Neutrophil (primary cell): ENCODE measurements around the gene MYO7A.

ENCODE experiments used
- H3K27ac ChIP-seq: fragments of 200-600 bp; sonication (generic); 2 replicates; pipeline ENCODE4 v1.5.1; 2016; ENCODE audit warnings: mild to moderate bottlenecking, moderate library complexity
- H3K27me3 ChIP-seq: fragments of 200-600 bp; sonication (generic); 2 replicates; pipeline ENCODE4 v1.6.0; 2016; ENCODE audit warnings: mild to moderate bottlenecking
- H3K36me3 ChIP-seq: fragments of 200-600 bp; sonication (generic); 2 replicates; pipeline ENCODE4 v1.5.1; 2017
- H3K4me1 ChIP-seq, 2 experiments: fragments of 200-600 bp in 1 of 2; sonication (generic) in 1 of 2; 1 replicate in 1 of 2; 2 replicates in 1 of 2; pipeline versions ENCODE4 v1.5.1 to v1.6.1; 2013 to 2016; ENCODE audit warnings: low read depth in 1 of 2, low read length in 1 of 2, mild to moderate bottlenecking in 1 of 2, moderate library complexity in 1 of 2; ENCODE audit not compliant: control insufficient read depth in 1 of 2, insufficient read depth in 1 of 2
- H3K4me3 ChIP-seq, 2 experiments: fragments of 200-600 bp in 1 of 2; sonication (generic) in 1 of 2; 1 replicate in 1 of 2; 2 replicates in 1 of 2; pipeline ENCODE4 v1.5.1; 2013 to 2016; ENCODE audit warnings: low read depth in 1 of 2, low read length in 1 of 2, mild to moderate bottlenecking in 1 of 2, moderate library complexity in 1 of 2
- H3K9me3 ChIP-seq: fragments of 200-600 bp; sonication (generic); 2 replicates; pipeline ENCODE4 v1.5.1; 2016
- TF ChIP-seq, protein P1 (sequence below): fragments of 200-600 bp; sonication (generic); IDR thresholded peaks from 2 replicates; pipeline ENCODE4 v1.5.1; 2016; ENCODE audit warnings: antibody characterized with exemption

Gene MYO7A

DNA sequence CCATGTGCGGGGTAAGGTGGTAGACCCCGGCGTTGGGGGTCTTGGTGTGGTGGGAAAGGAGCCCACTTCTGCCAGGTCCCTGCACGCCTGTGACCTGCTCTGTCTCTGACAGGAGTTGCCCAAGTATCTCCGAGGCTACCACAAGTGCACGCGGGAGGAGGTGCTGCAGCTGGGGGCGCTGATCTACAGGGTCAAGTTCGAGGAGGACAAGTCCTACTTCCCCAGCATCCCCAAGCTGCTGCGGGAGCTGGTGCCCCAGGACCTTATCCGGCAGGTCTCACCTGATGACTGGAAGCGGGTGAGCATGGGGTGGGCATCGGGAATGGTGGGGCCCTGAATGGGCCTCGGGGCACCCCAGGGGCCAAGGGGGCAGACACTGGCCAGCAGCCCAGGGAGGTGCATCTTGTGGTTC lies 83.0 kb downstream of the MYO7A start:
- Histone ChIP-seq H3K4me3 (no peak overlapping the region), H3K27ac (no peak overlapping the region), H3K27me3 (no peaks in the 10 kb centered on the region), H3K9me3 (no peaks in the 10 kb centered on the region), H3K36me3 (no peaks in the 10 kb centered on the region), H3K4me1 (no peaks in the 10 kb centered on the region)
- TF ChIP-seq, protein P1, sequence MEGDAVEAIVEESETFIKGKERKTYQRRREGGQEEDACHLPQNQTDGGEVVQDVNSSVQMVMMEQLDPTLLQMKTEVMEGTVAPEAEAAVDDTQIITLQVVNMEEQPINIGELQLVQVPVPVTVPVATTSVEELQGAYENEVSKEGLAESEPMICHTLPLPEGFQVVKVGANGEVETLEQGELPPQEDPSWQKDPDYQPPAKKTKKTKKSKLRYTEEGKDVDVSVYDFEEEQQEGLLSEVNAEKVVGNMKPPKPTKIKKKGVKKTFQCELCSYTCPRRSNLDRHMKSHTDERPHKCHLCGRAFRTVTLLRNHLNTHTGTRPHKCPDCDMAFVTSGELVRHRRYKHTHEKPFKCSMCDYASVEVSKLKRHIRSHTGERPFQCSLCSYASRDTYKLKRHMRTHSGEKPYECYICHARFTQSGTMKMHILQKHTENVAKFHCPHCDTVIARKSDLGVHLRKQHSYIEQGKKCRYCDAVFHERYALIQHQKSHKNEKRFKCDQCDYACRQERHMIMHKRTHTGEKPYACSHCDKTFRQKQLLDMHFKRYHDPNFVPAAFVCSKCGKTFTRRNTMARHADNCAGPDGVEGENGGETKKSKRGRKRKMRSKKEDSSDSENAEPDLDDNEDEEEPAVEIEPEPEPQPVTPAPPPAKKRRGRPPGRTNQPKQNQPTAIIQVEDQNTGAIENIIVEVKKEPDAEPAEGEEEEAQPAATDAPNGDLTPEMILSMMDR, result no peak

GRCh38 chr11:77211594-77212251 lies 83.7 kb downstream of the MYO7A start:
- TF ChIP-seq, protein P1, result no peak
- no peaks in the 10 kb centered on the region for H3K9me3 ChIP-seq
- no peaks in the 10 kb centered on the region for H3K36me3 ChIP-seq
- H3K4me3 ChIP-seq, result no peak overlapping the region
- no peaks in the 10 kb centered on the region for H3K27me3 ChIP-seq
- no peaks in the 10 kb centered on the region for H3K4me1 ChIP-seq
- no peak overlapping the region for H3K27ac ChIP-seq

DNA sequence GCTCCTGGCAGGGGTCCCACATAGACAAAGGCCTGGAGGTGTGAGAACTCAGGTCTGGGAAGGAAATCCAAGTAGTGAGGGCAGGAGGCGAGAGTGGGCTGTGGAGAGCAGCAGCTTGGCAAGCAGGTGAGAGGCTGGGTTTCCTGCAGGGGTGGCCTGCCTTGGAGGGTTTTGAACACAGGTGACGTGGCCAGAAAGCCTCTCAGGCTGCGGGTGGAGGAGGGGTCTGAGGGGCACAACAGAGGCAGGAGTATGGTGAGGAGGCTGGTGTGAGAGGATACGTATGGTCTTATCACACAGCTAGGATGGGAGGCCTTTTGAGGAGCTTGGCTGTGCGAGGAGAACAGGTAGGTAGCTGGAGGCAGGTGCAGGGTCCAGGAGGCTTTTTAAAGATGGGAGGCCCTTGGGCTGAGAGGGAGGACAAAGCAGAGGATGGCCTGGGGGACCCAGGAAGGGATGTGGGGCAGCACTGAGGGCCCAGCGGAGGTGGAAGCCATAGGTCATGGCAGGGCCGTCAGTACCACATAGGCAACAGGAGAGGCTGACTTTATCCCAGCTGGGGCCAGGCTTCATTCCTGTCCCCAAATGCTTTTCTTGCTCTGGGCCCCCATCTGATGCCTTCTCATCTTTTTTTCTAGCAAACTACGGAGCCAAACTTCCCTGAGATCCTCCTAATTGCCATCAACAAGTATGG lies 84.4 kb downstream of the MYO7A start:
- no peaks in the 10 kb centered on the region for H3K4me1 ChIP-seq
- no peaks in the 10 kb centered on the region for H3K9me3 ChIP-seq
- H3K4me3 ChIP-seq, result no peak overlapping the region
- H3K27me3 ChIP-seq, result no peaks in the 10 kb centered on the region
- TF ChIP-seq, protein P1, result no peak
- H3K27ac ChIP-seq, result no peak overlapping the region
- H3K36me3 ChIP-seq, result no peaks in the 10 kb centered on the region

DNA sequence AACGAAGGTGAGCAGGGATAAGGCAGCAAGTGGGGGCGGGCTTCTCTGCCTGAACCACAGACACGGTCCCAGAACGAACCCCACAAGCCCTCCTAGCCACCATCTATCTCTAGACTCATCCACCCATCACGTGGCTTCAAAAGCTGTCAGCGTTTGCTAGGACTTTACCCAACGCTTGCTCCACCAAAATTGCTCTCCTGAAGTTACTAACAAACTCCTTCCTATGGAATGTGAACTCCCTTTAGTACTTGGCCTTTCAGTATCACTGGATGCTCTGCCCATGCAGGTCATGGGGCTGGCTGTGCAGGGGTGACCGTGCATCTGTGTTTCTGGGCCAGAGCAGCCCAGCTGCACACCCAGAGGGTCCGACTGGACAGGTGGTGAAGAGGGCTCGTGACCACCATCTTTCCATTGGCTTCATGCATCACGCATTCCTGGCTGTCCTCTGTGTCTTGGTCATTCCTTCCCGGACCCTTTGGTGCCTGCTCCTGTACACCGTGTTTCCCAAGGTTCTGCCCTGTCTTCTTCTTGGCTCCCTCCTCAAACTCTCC lies 85.1 kb downstream of the MYO7A start:
- Histone ChIP-seq H3K4me3 (no peak overlapping the region), H3K9me3 (no peaks in the 10 kb centered on the region), H3K27me3 (no peaks in the 10 kb centered on the region), H3K36me3 (no peaks in the 10 kb centered on the region), H3K27ac (no peak overlapping the region), H3K4me1 (no peaks in the 10 kb centered on the region)
- TF ChIP-seq, protein P1, result no peak

DNA sequence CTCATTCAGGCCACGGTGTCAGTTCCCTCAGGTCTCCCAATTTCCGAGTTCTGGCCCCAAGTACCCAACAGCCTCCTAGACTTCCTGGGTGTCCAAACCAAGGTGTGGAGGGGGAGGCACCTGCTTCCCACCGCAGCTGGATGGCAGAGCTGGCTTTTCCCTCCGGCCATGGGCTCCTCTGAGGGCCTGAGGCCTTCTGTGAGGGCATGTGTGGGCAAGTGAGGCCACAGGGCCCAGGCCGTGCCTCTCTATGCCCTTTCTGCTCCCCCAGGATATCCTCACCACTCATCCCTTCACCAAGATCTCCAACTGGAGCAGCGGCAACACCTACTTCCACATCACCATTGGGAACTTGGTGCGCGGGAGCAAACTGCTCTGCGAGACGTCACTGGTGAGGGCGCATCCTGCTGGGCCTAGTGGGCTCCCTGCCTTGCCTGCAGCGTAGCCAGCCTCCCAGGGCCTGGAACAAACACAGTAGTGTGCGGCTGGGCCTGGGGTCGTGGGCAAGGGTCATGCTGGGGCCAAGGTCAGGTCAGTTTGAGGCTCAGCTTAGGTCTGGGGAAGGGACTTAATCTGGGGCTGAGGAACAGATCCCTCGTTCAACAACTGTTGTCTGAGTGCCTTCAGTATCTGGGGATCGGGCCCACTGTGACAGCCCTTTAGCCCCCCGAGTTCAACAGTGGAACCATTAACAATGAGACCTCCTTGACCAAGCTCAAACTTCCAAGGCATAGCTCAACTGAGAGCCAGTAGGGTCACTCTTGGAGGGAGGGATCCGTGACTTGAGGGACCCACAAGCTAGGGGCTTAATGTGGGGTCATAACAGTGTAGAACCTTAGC lies 85.8 kb downstream of the MYO7A start:
- no peak overlapping the region for H3K4me3 ChIP-seq
- TF ChIP-seq, protein P1, result no peak
- H3K27me3 ChIP-seq, result no peaks in the 10 kb centered on the region
- H3K4me1 ChIP-seq, result no peaks in the 10 kb centered on the region
- H3K27ac ChIP-seq, result no peak overlapping the region
- no peaks in the 10 kb centered on the region for H3K36me3 ChIP-seq
- no peaks in the 10 kb centered on the region for H3K9me3 ChIP-seq
